HEK293 (cell line): Measurements from ENCODE around the gene CERS4.

ENCODE experiments used
- CTCF ChIP-seq: fragments of 450-650 bp; formaldehyde crosslinking; IDR thresholded peaks from 2 replicates; pipeline ENCODE4 v1.5.1; 2016; ENCODE audit warnings: missing biosample characterization, missing genetic modification characterization
- HOXA7 ChIP-seq: sonication (generic); formaldehyde crosslinking; IDR thresholded peaks from 2 replicates; pipeline ENCODE4 v1.8.1; 2022; ENCODE audit warnings: missing genetic modification reagents, borderline replicate concordance
- REST ChIP-seq: fragments of 450-650 bp; formaldehyde crosslinking; IDR thresholded peaks from 2 replicates; pipeline ENCODE4 v1.5.1; 2016; ENCODE audit warnings: missing biosample characterization, missing genetic modification characterization
- ZNF274 ChIP-seq, 2 experiments: fragments of 200-500 bp in 1 of 2; fragments of 450-650 bp in 1 of 2; sonication (Bioruptor generic) in 1 of 2; formaldehyde crosslinking in 1 of 2; IDR thresholded peaks; 2 replicates each; pipeline versions ENCODE4 v1.5.1 to v1.6.1; 2014 to 2016; ENCODE audit warnings: borderline replicate concordance in 1 of 2, inconsistent platforms in 1 of 2, low read length in 1 of 2, missing biosample characterization in 1 of 2, missing genetic modification characterization in 1 of 2
- ZNF629 ChIP-seq: fragments of 450-650 bp; formaldehyde crosslinking; IDR thresholded peaks from 2 replicates; pipeline ENCODE4 v1.5.1; 2017; ENCODE audit warnings: missing biosample characterization, missing genetic modification characterization

GRCh38 chr19:8231073-8231604, 22.0 kb downstream of the CERS4 start:
- TF ChIP-seq CTCF (tag by site-specific recombination): no peak
- TF ChIP-seq ZNF274 (IDR thresholded peaks at IDR 0.05; ENCODE audit: low read length): no peak
- no peak for TF ChIP-seq ZNF274 (tag by site-specific recombination; IDR thresholded peaks at IDR 0.05; ENCODE audit: borderline replicate concordance)
- no peak for TF ChIP-seq REST
- TF ChIP-seq HOXA7: no peak
- TF ChIP-seq ZNF629 (tag by site-specific recombination): no peak
